Measurements from ENCODE around the gene SYNGR4. TPM values are rescaled to one million over a fixed set of nuclear protein-coding genes. Genes with fewer than 3 reads are reported as not detected.
A peak's percentile ranks its signal among the peaks of the same experiment; 100 is the strongest.
"Not testable (repeated sequence)": the region's sequence is repeated elsewhere in the genome, so short reads cannot be mapped to it uniquely, and the experiment has no call there.

The SYNGR4 gene
- total and polyA plus RNA-seq, 5 donors from 2014 or later: not detected

- Mint-ChIP-seq H3K27me3 (peaks cover 41% of the 10 kb centered on the region), H3K27ac (peak within 1 kb of the TSS; percentile 87 to 94 (median 89)), H3K36me3 (peaks cover 16% of the 10 kb centered on the region), H3K9me3 (peaks cover 0 to 3% (median 0%) of the 10 kb centered on the region in 7 donors), H3K4me3 (peak within 1 kb of the TSS; percentile 85 to 96 (median 92)), H3K4me1 (peaks cover 5 to 46% (median 17%) of the 10 kb centered on the region in 4 donors)
- H3K27ac ChIP-seq (ENCODE audit: insufficient read depth, low read length, poor library complexity, severe bottlenecking): peak within 1 kb of the TSS; percentile 80
- peaks cover 18% of the 10 kb centered on the region for H3K36me3 ChIP-seq (ENCODE audit: control insufficient read depth, insufficient read depth, low read length)
- peak within 1 kb of the TSS; percentile 70 for H3K4me3 ChIP-seq (ENCODE audit: low read depth, low read length)
- H3K27me3 ChIP-seq (ENCODE audit: control insufficient read depth, insufficient read depth, low read length): peaks cover 5% of the 10 kb centered on the region
- peak; percentile 64 to 68 (median 67) for DNase-seq
- H3K9me3 ChIP-seq (ENCODE audit: control insufficient read depth in 2 of 2, low read length in 2 of 2): no peaks in the 10 kb centered on the region
- ATAC-seq (ENCODE audit: low read depth in 2 of 2): peak; percentile 77 to 80
- H3K4me1 ChIP-seq (ENCODE audit: control insufficient read depth, insufficient read depth, low read length, poor library complexity, severe bottlenecking): peaks cover 47% of the 10 kb centered on the region
Measured at GRCh38 chr19:48391100-48392005, 27.2 kb downstream of the SYNGR4 start, which contains the start of gene KDELR1. Gene KDELR1, minus strand, starts transcription at chr19:48391551. Its CDS starts 193 bp downstream, at chr19:48391358.

GRCh38 chr19:48392006-48392344 lies 27.8 kb downstream of the SYNGR4 start:
- H3K4me3 ChIP-seq (ENCODE audit: low read depth, low read length): not testable (repeated sequence)
- H3K36me3 Mint-ChIP-seq: peaks cover 15% of the 10 kb centered on the region
- H3K36me3 ChIP-seq (ENCODE audit: control insufficient read depth, insufficient read depth, low read length): peaks cover 13% of the 10 kb centered on the region

GRCh38 chr19:48392860-48393558 lies 28.8 kb downstream of the SYNGR4 start:
- peaks cover 4% of the 10 kb centered on the region for H3K36me3 ChIP-seq (ENCODE audit: control insufficient read depth, insufficient read depth, low read length)
- H3K27me3 Mint-ChIP-seq: peaks cover 51% of the 10 kb centered on the region
- no peaks in the 10 kb centered on the region for H3K9me3 ChIP-seq (ENCODE audit: control insufficient read depth in 2 of 2, low read length in 2 of 2)
- H3K27me3 ChIP-seq (ENCODE audit: control insufficient read depth, insufficient read depth, low read length): peaks cover 5% of the 10 kb centered on the region
- DNase-seq (no peak), ATAC-seq (ENCODE audit: low read depth in 2 of 2) (no peak)
- peak overlapping the region in 1 of 3 donors; percentile 69 for H3K27ac Mint-ChIP-seq
- H3K4me3 ChIP-seq (ENCODE audit: low read depth, low read length): no peak overlapping the region
- H3K9me3 Mint-ChIP-seq: peaks cover 0 to 5% (median 0%) of the 10 kb centered on the region in 7 donors
- H3K4me3 Mint-ChIP-seq: peak overlapping the region in 3 of 4 donors; percentile 50 to 81 (median 71)
- no peak overlapping the region for H3K27ac ChIP-seq (ENCODE audit: insufficient read depth, low read length, poor library complexity, severe bottlenecking)
- peaks cover 7% of the 10 kb centered on the region for H3K36me3 Mint-ChIP-seq
- peaks cover 56% of the 10 kb centered on the region for H3K4me1 ChIP-seq (ENCODE audit: control insufficient read depth, insufficient read depth, low read length, poor library complexity, severe bottlenecking)
- H3K4me1 Mint-ChIP-seq: peaks cover 2 to 53% (median 21%) of the 10 kb centered on the region in 4 donors

More at GRCh38 chr19:48392006-48392344, 27.8 kb downstream of the SYNGR4 start:
- H3K9me3 Mint-ChIP-seq; DNase-seq; H3K27me3 ChIP-seq (ENCODE audit: control insufficient read depth, insufficient read depth, low read length); ATAC-seq (ENCODE audit: low read depth in 2 of 2); H3K9me3 ChIP-seq (ENCODE audit: control insufficient read depth in 2 of 2, low read length in 2 of 2); H3K27ac ChIP-seq (ENCODE audit: insufficient read depth, low read length, poor library complexity, severe bottlenecking): not testable (repeated sequence)
- Mint-ChIP-seq H3K4me1 (peaks cover 5 to 47% (median 17%) of the 10 kb centered on the region in 4 donors), H3K27ac (peak overlapping the region in 1 of 3 donors; percentile 89), H3K4me3 (peak overlapping the region in 3 of 4 donors; percentile 85 to 96 (median 89)), H3K27me3 (peaks cover 44% of the 10 kb centered on the region)
- H3K4me1 ChIP-seq (ENCODE audit: control insufficient read depth, insufficient read depth, low read length, poor library complexity, severe bottlenecking): peaks cover 47% of the 10 kb centered on the region

GRCh38 chr19:48393559-48394330 lies 29.6 kb downstream of the SYNGR4 start, which contains the start of gene GRIN2D:
Gene GRIN2D, plus strand, starts transcription at chr19:48393668. Its CDS starts 4,725 bp downstream, at chr19:48398393.
- Histone ChIP-seq H3K9me3 (ENCODE audit: control insufficient read depth in 2 of 2, low read length in 2 of 2) (no peaks in the 10 kb centered on the region), H3K4me3 (ENCODE audit: low read depth, low read length) (no peak within 1 kb of the TSS), H3K27me3 (ENCODE audit: control insufficient read depth, insufficient read depth, low read length) (peaks cover 5% of the 10 kb centered on the region), H3K27ac (ENCODE audit: insufficient read depth, low read length, poor library complexity, severe bottlenecking) (no peak within 1 kb of the TSS), H3K36me3 (ENCODE audit: control insufficient read depth, insufficient read depth, low read length) (peaks cover 2% of the 10 kb centered on the region), H3K4me1 (ENCODE audit: control insufficient read depth, insufficient read depth, low read length, poor library complexity, severe bottlenecking) (peaks cover 62% of the 10 kb centered on the region)
- DNase-seq (peak in 2 of 3 donors; percentile 21 to 22), ATAC-seq (ENCODE audit: low read depth in 2 of 2) (no peak)
- Mint-ChIP-seq H3K4me1 (peaks cover 0 to 49% (median 18%) of the 10 kb centered on the region in 4 donors), H3K27ac (peak within 1 kb of the TSS in 2 of 3 donors; percentile 69 to 76), H3K27me3 (peaks cover 51% of the 10 kb centered on the region), H3K9me3 (peaks cover 0 to 5% (median 0%) of the 10 kb centered on the region in 7 donors), H3K36me3 (peaks cover 1% of the 10 kb centered on the region), H3K4me3 (peak within 1 kb of the TSS; percentile 66 to 91 (median 82))

DNA sequence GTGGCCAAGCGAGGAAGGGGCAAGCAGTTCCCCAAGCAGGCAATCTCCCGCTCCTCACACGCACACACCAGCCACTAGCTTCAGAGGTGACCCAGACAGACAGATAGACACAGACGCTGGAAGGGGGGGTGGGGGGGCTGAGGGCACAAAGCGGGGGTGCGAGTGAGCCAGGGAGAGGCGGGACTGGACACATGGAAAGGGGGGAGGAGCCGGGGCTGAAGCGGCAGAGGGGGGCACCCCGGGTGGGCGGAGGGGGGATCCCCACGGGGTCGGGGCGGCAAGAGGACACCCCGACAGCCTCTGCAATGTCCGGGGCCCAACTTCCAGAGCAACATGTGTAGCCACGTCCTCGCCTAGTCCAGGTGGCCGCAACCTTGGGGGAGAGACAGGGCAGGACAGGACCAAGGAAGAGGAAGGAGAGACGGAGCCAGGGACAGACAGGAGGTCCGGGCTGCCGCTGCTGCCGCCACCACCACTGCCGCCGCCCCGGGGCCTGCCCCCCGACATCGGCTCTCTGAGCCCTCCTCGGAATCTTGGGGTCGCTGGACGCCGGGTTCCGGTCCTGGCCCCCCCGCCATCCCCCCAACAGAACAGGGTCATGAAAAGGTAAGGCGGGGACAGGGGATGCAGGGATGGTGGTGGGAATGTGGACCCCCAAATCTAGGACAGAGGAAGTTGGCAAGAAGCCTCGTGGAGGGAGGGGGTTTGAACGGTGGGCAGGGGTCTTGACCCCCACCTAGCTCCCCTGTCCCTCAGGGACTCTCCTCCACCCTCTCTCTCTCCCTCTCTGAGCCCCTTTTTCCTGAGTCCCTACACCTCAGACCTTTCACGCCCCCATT lies 30.4 kb downstream of the SYNGR4 start:
- H3K27me3 Mint-ChIP-seq: peaks cover 58% of the 10 kb centered on the region
- ATAC-seq (ENCODE audit: low read depth in 2 of 2): no peak
- H3K4me3 ChIP-seq (ENCODE audit: low read depth, low read length): no peak overlapping the region
- H3K4me1 ChIP-seq (ENCODE audit: control insufficient read depth, insufficient read depth, low read length, poor library complexity, severe bottlenecking): peaks cover 63% of the 10 kb centered on the region
- no peak for DNase-seq
- H3K27ac Mint-ChIP-seq: peak overlapping the region in 1 of 3 donors; percentile 36
- no peaks in the 10 kb centered on the region for H3K36me3 ChIP-seq (ENCODE audit: control insufficient read depth, insufficient read depth, low read length)
- H3K27me3 ChIP-seq (ENCODE audit: control insufficient read depth, insufficient read depth, low read length): peaks cover 5% of the 10 kb centered on the region
- H3K4me3 Mint-ChIP-seq: peak overlapping the region; percentile 61 to 82 (median 73)
- peaks cover 0 to 5% (median 0%) of the 10 kb centered on the region in 7 donors for H3K9me3 Mint-ChIP-seq
- no peaks in the 10 kb centered on the region for H3K9me3 ChIP-seq (ENCODE audit: control insufficient read depth in 2 of 2, low read length in 2 of 2)
- H3K27ac ChIP-seq (ENCODE audit: insufficient read depth, low read length, poor library complexity, severe bottlenecking): no peak overlapping the region
- H3K36me3 Mint-ChIP-seq: no peaks in the 10 kb centered on the region
- peaks cover 0 to 55% (median 20%) of the 10 kb centered on the region in 4 donors for H3K4me1 Mint-ChIP-seq

- Mint-ChIP-seq H3K27me3 (peaks cover 58% of the 10 kb centered on the region), H3K4me1 (peaks cover 0 to 59% (median 23%) of the 10 kb centered on the region in 4 donors), H3K36me3 (no peaks in the 10 kb centered on the region), H3K27ac (no peak overlapping the region), H3K4me3 (peak overlapping the region in 2 of 4 donors; percentile 36 to 77), H3K9me3 (peaks cover 0 to 5% (median 0%) of the 10 kb centered on the region in 7 donors)
- Histone ChIP-seq H3K36me3 (ENCODE audit: control insufficient read depth, insufficient read depth, low read length) (no peaks in the 10 kb centered on the region), H3K9me3 (ENCODE audit: control insufficient read depth in 2 of 2, low read length in 2 of 2) (no peaks in the 10 kb centered on the region), H3K27ac (ENCODE audit: insufficient read depth, low read length, poor library complexity, severe bottlenecking) (no peak overlapping the region), H3K27me3 (ENCODE audit: control insufficient read depth, insufficient read depth, low read length) (peaks cover 5% of the 10 kb centered on the region), H3K4me1 (ENCODE audit: control insufficient read depth, insufficient read depth, low read length, poor library complexity, severe bottlenecking) (peaks cover 62% of the 10 kb centered on the region), H3K4me3 (ENCODE audit: low read depth, low read length) (no peak overlapping the region)
- ATAC-seq (ENCODE audit: low read depth in 2 of 2) (no peak), DNase-seq (no peak)
Measured at GRCh38 chr19:48395170-48395455, 30.9 kb downstream of the SYNGR4 start.

Measured in CD4-positive, CD25-positive, alpha-beta regulatory T cell (primary cell).